A549 treated with CpdA at 1 μM for 4 hours (cell line): ENCODE measurements around the gene GAS2L3. TPM values are rescaled to one million over a fixed set of nuclear protein-coding genes. Genes with fewer than 3 reads are reported as not detected.

Experiments
- total RNA-seq: library from RNA; stranded (reverse); fragments of 200-300 nt; extraction: Qiagen RNA extraction; gene quantifications from 5 replicates; pipeline ENCODE4 v1.2.3, GENCODE V29; 2022; ENCODE audit warnings: low read depth

Gene GAS2L3
- 7.0 to 10.2 TPM (median 8.4 TPM) in 5 replicates for total RNA-seq

GRCh38 chr12:100573292-100574186 is at the start of gene GAS2L3:
Gene GAS2L3, plus strand, starts transcription at chr12:100573684. Its CDS starts 21,221 bp downstream, at chr12:100594905.

Other genes starting within 250 kb of the GAS2L3 start
- gene SLC17A8, start 216.6 kb upstream of the GAS2L3 start, total RNA-seq = not detected in 5 replicates
- gene NR1H4, start 99.8 kb upstream of the GAS2L3 start, total RNA-seq = 0.05 to 0.23 TPM (median 0.09 TPM) in 3 of 5 replicates, not detected in the others
- 0.03 to 0.15 TPM (median 0.05 TPM) in 3 of 5 replicates, not detected in the others for gene ANO4, start 221.1 kb downstream of the GAS2L3 start, total RNA-seq